ENCODE results near the gene NAV2.
A peak's percentile ranks its signal among the peaks of the same experiment; 100 is the strongest.

Gene NAV2

GRCh38 chr11:20154381-20154780, 441.7 kb downstream of the NAV2 start:
- DNase-seq, result no peak

DNA sequence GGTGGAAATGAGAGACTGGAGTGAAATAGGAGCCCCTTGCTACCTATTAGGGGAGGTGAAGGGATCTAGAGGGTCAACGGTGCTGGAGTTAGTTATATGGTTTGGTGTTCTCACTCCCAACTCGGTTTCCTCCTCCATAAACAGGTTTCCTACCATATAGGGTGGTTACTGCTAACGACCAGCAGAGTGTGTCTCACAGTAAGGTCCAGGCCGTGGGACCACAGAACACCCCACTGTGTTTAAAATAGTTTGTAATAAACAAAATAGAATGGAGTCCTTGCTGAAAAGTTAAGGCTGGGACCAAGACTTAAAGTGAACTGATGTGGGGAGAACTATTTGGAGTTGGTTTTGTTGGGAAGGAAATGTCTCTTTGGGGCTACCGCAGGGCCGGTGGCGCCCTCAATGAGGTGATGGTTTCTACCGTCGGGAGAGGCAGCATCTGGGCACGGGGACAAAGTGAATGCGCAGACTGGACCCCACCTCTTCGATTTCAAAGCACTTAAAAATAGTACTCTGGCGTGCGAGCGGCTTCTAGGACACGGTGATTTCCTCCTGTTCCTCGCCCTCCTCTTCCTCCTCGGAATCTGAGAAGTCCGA, 443.1 kb downstream of the NAV2 start:
- DNase-seq, result no peak

GRCh38 chr11:20156280-20156875, 443.7 kb downstream of the NAV2 start:
- no peak for DNase-seq

DNA sequence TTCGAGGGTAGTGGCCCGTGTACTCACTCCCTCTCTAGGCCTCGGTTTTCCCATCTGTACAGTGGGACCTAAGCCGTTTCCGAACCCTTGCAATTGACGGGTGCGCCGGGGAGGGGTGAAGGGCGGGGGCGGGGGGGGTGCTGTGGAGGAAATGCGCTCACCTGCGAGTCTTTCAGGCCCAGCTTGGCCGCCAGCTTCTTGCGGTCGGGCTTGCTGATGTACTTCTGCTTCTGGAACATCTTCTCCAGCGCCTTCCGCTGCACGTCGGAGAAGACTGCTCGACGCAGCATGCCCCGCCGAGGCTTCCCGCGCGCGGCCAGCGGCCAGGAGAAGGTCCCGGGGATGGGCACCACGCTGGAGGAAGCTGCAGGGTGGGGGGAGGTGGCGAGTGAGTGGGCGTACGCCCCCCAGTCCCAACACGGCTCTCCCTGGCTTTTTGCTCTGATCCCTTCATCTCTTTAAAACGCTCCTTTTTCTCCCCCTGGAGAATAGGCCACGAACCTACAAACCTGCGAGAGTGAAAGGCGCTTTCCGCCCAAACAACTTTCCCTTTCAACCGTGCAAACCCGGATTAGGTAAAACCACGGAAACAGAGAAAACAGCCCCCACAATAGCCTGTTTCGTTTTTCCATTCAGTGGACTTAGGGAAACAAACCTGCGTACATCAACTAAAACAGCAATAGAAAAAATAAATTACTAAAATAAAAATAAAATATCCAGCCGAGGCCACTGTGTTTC, 444.4 kb downstream of the NAV2 start:
- DNase-seq, result no peak

GRCh38 chr11:20157728-20158127, 445.1 kb downstream of the NAV2 start:
- no peak for DNase-seq

- peak; percentile 12 for DNase-seq
Measured at GRCh38 chr11:20158597-20159257, 446.1 kb downstream of the NAV2 start.

GRCh38 chr11:20159466-20160381, 447.1 kb downstream of the NAV2 start:
- no peak for DNase-seq

DNA sequence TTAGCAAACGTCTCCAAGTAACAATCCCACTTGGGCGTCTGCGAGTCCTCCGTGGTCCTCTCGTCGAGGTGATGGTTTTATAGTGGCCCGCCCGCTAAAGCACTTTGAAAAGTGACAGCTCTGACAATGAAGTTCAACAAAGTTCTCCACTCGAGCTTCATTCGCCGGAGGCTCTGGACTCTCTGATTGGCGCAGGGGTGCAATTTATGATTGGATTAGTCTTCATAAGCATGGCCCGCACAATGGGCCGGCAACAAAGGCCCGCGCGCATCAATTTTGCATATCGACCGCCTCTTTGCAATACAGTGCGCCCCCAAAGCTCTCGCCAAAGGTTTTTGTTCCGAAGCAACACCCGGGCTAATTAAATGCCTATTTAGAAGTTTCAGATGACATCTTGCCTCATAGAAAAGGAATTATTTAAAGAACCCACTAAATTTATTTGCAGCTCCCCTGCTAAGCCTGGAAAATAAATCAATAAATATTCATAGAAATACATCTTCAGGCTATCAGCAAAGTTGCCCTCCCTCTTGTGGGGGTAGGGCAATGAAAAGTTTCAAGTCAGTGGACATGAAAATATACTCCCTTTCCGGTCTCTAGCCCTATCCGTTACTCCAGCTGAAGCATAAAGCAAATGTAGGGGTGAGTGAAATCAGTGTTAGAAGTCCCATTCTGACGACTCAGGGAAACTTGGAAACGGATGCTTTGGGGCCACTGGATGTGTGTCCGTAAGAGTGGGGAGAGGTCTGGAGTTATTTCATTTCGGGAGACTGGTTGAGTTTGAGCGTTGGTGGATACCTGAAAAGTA, 448.0 kb downstream of the NAV2 start, which contains the start of gene DBX1:
Gene DBX1 (minus strand): TSS at position 51 of the 805 bp plus-strand sequence. CDS start 151 bp downstream, outside the sequence.
- no peak for DNase-seq

- DNase-seq, result no peak
Measured at GRCh38 chr11:20161230-20161918, 448.7 kb downstream of the NAV2 start.

- no peak for DNase-seq
Measured at GRCh38 chr11:20161923-20162744, 449.5 kb downstream of the NAV2 start.

- DNase-seq, result no peak
Measured at GRCh38 chr11:20162824-20163782, 450.5 kb downstream of the NAV2 start.

- DNase-seq, result no peak
Measured at GRCh38 chr11:20163783-20164481, 451.3 kb downstream of the NAV2 start.

Measured in midbrain (tissue), 1 donor.